Astrocyte (in vitro differentiated cells and primary cell): Measurements from ENCODE around the gene CUEDC1. TPM values are rescaled to one million over a fixed set of nuclear protein-coding genes. Genes with fewer than 3 reads are reported as not detected.

Experiments used
- DNase-seq: peaks from one replicate; pipeline ENCODE4 v3.0.0-alpha.2; 2010; ENCODE audit warnings: low read depth
- FAIRE-seq: peaks from 2 replicates; lab custom pipeline; 2011; peaks lifted over from hg19 to GRCh38; lab: Jason Lieb, UNC
- H2AFZ ChIP-seq: 2 replicates; pipeline ENCODE4 v1.6.0; 2012; ENCODE audit warnings: low read depth, low read length, inconsistent platforms
- H3K27ac ChIP-seq: 2 replicates; pipeline ENCODE4 v1.5.1; 2011; ENCODE audit warnings: low read depth, low read length, inconsistent platforms
- H3K27me3 ChIP-seq: 2 replicates; pipeline ENCODE4 v1.6.0; 2011; ENCODE audit warnings: low read length, inconsistent platforms; ENCODE audit not compliant: insufficient read depth
- H3K36me3 ChIP-seq: 2 replicates; pipeline ENCODE4 v1.5.1; 2011; ENCODE audit warnings: low read length, inconsistent platforms; ENCODE audit not compliant: insufficient read depth
- H3K4me1 ChIP-seq: 2 replicates; pipeline ENCODE4 v1.5.1; 2011; ENCODE audit warnings: low read length, inconsistent platforms; ENCODE audit not compliant: insufficient read depth
- H3K4me2 ChIP-seq: 2 replicates; pipeline ENCODE4 v1.6.0; 2012; ENCODE audit warnings: low read length, inconsistent platforms
- H3K4me3 ChIP-seq: 2 replicates; pipeline ENCODE4 v1.5.1; 2011; ENCODE audit warnings: low read depth, mild to moderate bottlenecking, low read length, inconsistent platforms; ENCODE audit not compliant: insufficient read depth
- H3K79me2 ChIP-seq: 2 replicates; pipeline ENCODE4 v1.6.0; 2012; ENCODE audit warnings: mild to moderate bottlenecking, low read length, inconsistent platforms; ENCODE audit not compliant: insufficient read depth
- H3K9ac ChIP-seq: 2 replicates; pipeline ENCODE4 v1.6.0; 2012; ENCODE audit warnings: mild to moderate bottlenecking, low read length, inconsistent platforms
- H3K9me3 ChIP-seq: 2 replicates; pipeline ENCODE4 v1.5.1; 2012; ENCODE audit warnings: low read depth, mild to moderate bottlenecking, low read length, inconsistent platforms; ENCODE audit not compliant: insufficient read depth
- H4K20me1 ChIP-seq: 2 replicates; pipeline ENCODE4 v1.6.0; 2012; ENCODE audit warnings: low read length, inconsistent platforms; ENCODE audit not compliant: insufficient read depth
- H3K27ac Mint-ChIP-seq: one replicate; pipeline ENCODE4 v1.8.0; 2021; ENCODE audit warnings: mild to moderate bottlenecking, mixed read lengths; ENCODE audit not compliant: unreplicated experiment
- H3K27me3 Mint-ChIP-seq: one replicate; pipeline ENCODE4 v1.8.0; 2021; ENCODE audit warnings: low read depth, mixed read lengths; ENCODE audit not compliant: unreplicated experiment
- H3K36me3 Mint-ChIP-seq: one replicate; pipeline ENCODE4 v1.8.0; 2021; ENCODE audit warnings: low read depth, mixed read lengths; ENCODE audit not compliant: unreplicated experiment
- H3K4me1 Mint-ChIP-seq: one replicate; pipeline ENCODE4 v1.8.0; 2021; ENCODE audit warnings: low read depth, mixed read lengths; ENCODE audit not compliant: unreplicated experiment
- H3K4me3 Mint-ChIP-seq: one replicate; pipeline ENCODE4 v1.8.0; 2021; ENCODE audit warnings: mild to moderate bottlenecking, moderate library complexity, mixed read lengths; ENCODE audit not compliant: unreplicated experiment
- H3K9me3 Mint-ChIP-seq: one replicate; pipeline ENCODE4 v1.8.0; 2021; ENCODE audit warnings: mild to moderate bottlenecking, mixed read lengths; ENCODE audit not compliant: unreplicated experiment
- EZH2 ChIP-seq: IDR thresholded peaks from 2 replicates; pipeline ENCODE4 v1.6.1; 2012; ENCODE audit warnings: mild to moderate bottlenecking, low read length, inconsistent platforms; ENCODE audit not compliant: insufficient read depth
- total RNA-seq: library from RNA; stranded (reverse); gene quantifications from 2 replicates; pipeline ENCODE4 v1.2.1, GENCODE V29; 2021
- TF ChIP-seq, protein P1 (sequence below): IDR thresholded peaks from 2 replicates; pipeline ENCODE4 v1.5.1; 2011; ENCODE audit warnings: low read depth, mild to moderate bottlenecking, inconsistent platforms, low read length, moderate library complexity; ENCODE audit not compliant: insufficient read depth

Gene CUEDC1
- total RNA-seq, 1 donor from 2014 or later = 43.7 TPM

DNA sequence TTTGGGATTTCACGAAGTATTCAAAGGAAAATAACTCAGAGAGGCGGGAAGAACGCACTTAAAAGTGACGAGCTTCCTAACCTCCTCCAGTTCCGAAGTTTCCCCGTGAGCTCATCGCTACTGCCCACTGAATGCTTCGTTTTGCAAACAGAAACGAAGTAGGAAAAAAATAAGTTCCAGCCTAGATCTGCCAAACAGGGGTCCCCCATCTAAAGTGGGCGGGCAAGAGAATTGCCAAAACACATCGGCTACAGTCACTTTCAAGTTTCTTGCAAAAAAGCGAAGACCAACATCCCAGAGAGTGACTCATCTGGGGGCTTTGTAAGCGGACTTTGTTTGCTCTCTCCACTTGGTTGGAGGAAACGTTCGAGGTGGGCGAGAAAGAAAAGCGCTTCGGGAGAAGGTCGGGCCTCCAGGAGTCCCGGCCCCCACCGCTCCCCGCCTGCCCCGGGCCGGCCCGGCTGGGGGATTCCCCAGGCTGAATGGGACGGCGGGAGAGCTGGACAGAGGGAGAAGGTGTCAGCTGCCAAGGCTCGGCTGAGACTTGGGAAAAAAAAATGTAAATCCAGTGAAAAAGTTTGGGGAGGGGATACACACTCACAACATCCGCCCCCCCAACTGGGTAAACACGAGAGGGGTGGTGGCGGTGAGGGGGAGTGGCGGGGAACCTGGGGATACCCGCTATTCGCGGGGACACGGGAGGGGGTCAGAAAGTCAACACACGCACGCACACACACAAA lies 31.8 kb upstream of the CUEDC1 start:
- H3K4me1 ChIP-seq = peaks cover 21% of the 10 kb centered on the region
- H3K9ac ChIP-seq = peak overlapping the region; percentile 97
- Mint-ChIP-seq H3K27me3 (no peaks in the 10 kb centered on the region), H3K4me3 (peak overlapping the region; percentile 90), H3K36me3 (peaks cover 7% of the 10 kb centered on the region), H3K9me3 (no peaks in the 10 kb centered on the region), H3K27ac (peak overlapping the region; percentile 91), H3K4me1 (peaks cover 49% of the 10 kb centered on the region)
- FAIRE-seq (no peak), DNase-seq (peak; percentile 83)
- no peaks in the 10 kb centered on the region for H3K9me3 ChIP-seq
- H3K36me3 ChIP-seq = peaks cover 6% of the 10 kb centered on the region
- peak overlapping the region; percentile 87 for H3K4me2 ChIP-seq
- no peaks in the 10 kb centered on the region for H3K27me3 ChIP-seq
- peaks cover 45% of the 10 kb centered on the region for H4K20me1 ChIP-seq
- peak overlapping the region; percentile 94 for H3K27ac ChIP-seq
- no peak overlapping the region for H2AFZ ChIP-seq
- TF ChIP-seq, protein P1, sequence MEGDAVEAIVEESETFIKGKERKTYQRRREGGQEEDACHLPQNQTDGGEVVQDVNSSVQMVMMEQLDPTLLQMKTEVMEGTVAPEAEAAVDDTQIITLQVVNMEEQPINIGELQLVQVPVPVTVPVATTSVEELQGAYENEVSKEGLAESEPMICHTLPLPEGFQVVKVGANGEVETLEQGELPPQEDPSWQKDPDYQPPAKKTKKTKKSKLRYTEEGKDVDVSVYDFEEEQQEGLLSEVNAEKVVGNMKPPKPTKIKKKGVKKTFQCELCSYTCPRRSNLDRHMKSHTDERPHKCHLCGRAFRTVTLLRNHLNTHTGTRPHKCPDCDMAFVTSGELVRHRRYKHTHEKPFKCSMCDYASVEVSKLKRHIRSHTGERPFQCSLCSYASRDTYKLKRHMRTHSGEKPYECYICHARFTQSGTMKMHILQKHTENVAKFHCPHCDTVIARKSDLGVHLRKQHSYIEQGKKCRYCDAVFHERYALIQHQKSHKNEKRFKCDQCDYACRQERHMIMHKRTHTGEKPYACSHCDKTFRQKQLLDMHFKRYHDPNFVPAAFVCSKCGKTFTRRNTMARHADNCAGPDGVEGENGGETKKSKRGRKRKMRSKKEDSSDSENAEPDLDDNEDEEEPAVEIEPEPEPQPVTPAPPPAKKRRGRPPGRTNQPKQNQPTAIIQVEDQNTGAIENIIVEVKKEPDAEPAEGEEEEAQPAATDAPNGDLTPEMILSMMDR = no peak
- TF ChIP-seq EZH2 = no peak
- peak overlapping the region; percentile 68 for H3K4me3 ChIP-seq
- peaks cover 52% of the 10 kb centered on the region for H3K79me2 ChIP-seq

DNA sequence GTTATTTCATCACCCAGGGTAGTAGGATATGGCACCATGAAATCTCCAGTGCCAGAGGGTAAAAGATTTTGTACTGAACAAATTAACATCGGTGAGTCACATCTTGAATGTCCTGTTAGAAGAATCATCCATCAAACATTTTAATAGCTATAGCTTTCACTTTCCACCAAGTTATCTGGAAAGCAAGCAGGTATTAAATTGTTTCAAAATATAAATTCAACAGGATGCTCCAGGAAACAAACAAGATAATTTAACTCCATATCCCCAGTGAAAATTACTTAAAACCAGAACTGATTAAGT lies 30.4 kb upstream of the CUEDC1 start:
- peaks cover 10% of the 10 kb centered on the region for H3K36me3 Mint-ChIP-seq
- peaks cover 7% of the 10 kb centered on the region for H3K36me3 ChIP-seq
- FAIRE-seq (no peak), DNase-seq (peak; percentile 22)
- H3K79me2 ChIP-seq = peaks cover 61% of the 10 kb centered on the region
- peaks cover 58% of the 10 kb centered on the region for H4K20me1 ChIP-seq
- no peak overlapping the region for H3K9ac ChIP-seq
- H3K4me2 ChIP-seq = peak overlapping the region; percentile 87
- H3K27ac Mint-ChIP-seq = peak overlapping the region; percentile 58
- H3K4me1 ChIP-seq = peaks cover 21% of the 10 kb centered on the region
- TF ChIP-seq EZH2 = no peak
- TF ChIP-seq, protein P1 = no peak
- H3K4me3 ChIP-seq = no peak overlapping the region
- no peaks in the 10 kb centered on the region for H3K9me3 Mint-ChIP-seq
- H3K4me3 Mint-ChIP-seq = peak overlapping the region; percentile 78
- H3K27ac ChIP-seq = no peak overlapping the region
- no peaks in the 10 kb centered on the region for H3K9me3 ChIP-seq
- H3K4me1 Mint-ChIP-seq = peaks cover 53% of the 10 kb centered on the region
- no peaks in the 10 kb centered on the region for H3K27me3 ChIP-seq
- H2AFZ ChIP-seq = no peak overlapping the region
- H3K27me3 Mint-ChIP-seq = no peaks in the 10 kb centered on the region
